GM23338 (cell line): ENCODE measurements around the gene SHISA2. TPM values are rescaled to one million over a fixed set of nuclear protein-coding genes. Genes with fewer than 3 reads are reported as not detected.
"Not testable (repeated sequence)": the region's sequence is repeated elsewhere in the genome, so short reads cannot be mapped to it uniquely, and the experiment has no call there.

Source experiments
- ATAC-seq: fragments of 200-7000 bp; cut with Tn5 transposase; 3 replicates; pipeline ENCODE4 v1.9.1; 2020
- DNase-seq: peaks from one replicate; pipeline ENCODE4 v3.0.0-alpha.2; 2015; ENCODE audit warnings: low spot score
- H2AFZ ChIP-seq: fragments of 200-600 bp; sonication (generic); 2 replicates; pipeline ENCODE4 v1.8.0; 2016; ENCODE audit warnings: antibody characterized with exemption, mild to moderate bottlenecking, moderate library complexity
- H3F3A ChIP-seq: fragments of 200-600 bp; sonication (generic); replicated peaks from 2 replicates; pipeline ENCODE4 v1.8.0; 2017; ENCODE audit warnings: antibody characterized with exemption, mixed run types, low read depth
- H3K27ac ChIP-seq: fragments of 200-600 bp; sonication (generic); 2 replicates; pipeline ENCODE4 v1.6.1; 2016; ENCODE audit warnings: low read depth
- H3K27me3 ChIP-seq: fragments of 200-600 bp; sonication (generic); 2 replicates; pipeline ENCODE4 v1.8.0; 2016; ENCODE audit warnings: mild to moderate bottlenecking, mixed run types, moderate library complexity; ENCODE audit not compliant: insufficient read depth
- H3K36me3 ChIP-seq: fragments of 200-600 bp; sonication (generic); 2 replicates; pipeline ENCODE4 v1.8.0; 2016; ENCODE audit warnings: mild to moderate bottlenecking; ENCODE audit not compliant: insufficient read depth
- H3K4me1 ChIP-seq: fragments of 200-600 bp; sonication (generic); 2 replicates; pipeline ENCODE4 v1.8.0; 2016; ENCODE audit warnings: mild to moderate bottlenecking, moderate library complexity; ENCODE audit not compliant: insufficient read depth
- H3K4me2 ChIP-seq: fragments of 200-600 bp; sonication (generic); 2 replicates; pipeline ENCODE4 v1.7.1; 2017; ENCODE audit warnings: mixed run types
- H3K4me3 ChIP-seq: fragments of 200-600 bp; sonication (generic); 2 replicates; pipeline ENCODE4 v1.6.1; 2016; ENCODE audit warnings: mixed run types
- H3K79me2 ChIP-seq: fragments of 200-600 bp; sonication (generic); replicated peaks from 2 replicates; pipeline ENCODE4 v1.8.0; 2017; ENCODE audit warnings: mild to moderate bottlenecking; ENCODE audit not compliant: insufficient read depth
- H3K9me2 ChIP-seq: fragments of 200-600 bp; sonication (generic); 2 replicates; pipeline ENCODE4 v1.8.0; 2017; ENCODE audit not compliant: insufficient read depth
- H4K20me1 ChIP-seq: fragments of 200-600 bp; sonication (generic); replicated peaks from 2 replicates; pipeline ENCODE4 v1.8.0; 2017; ENCODE audit warnings: mild to moderate bottlenecking; ENCODE audit not compliant: insufficient read depth
- H3K27ac Mint-ChIP-seq: 2 replicates; pipeline ENCODE4 v1.8.0; 2020; ENCODE audit warnings: inconsistent platforms, mild to moderate bottlenecking, moderate library complexity, mixed read lengths
- H3K27me3 Mint-ChIP-seq: 3 replicates; pipeline ENCODE4 v1.8.0; 2022; ENCODE audit warnings: low read depth, mild to moderate bottlenecking, moderate library complexity, mixed read lengths, inconsistent platforms; ENCODE audit not compliant: insufficient read depth, poor library complexity
- H3K36me3 Mint-ChIP-seq: 3 replicates; pipeline ENCODE4 v1.8.0; 2021; ENCODE audit warnings: low read depth, mild to moderate bottlenecking, inconsistent platforms, moderate library complexity, mixed read lengths
- H3K4me1 Mint-ChIP-seq: 3 replicates; pipeline ENCODE4 v1.8.0; 2020; ENCODE audit warnings: mild to moderate bottlenecking, inconsistent platforms, mixed read lengths
- H3K4me3 Mint-ChIP-seq: 3 replicates; pipeline ENCODE4 v1.8.0; 2021; ENCODE audit warnings: moderate library complexity, mild to moderate bottlenecking, inconsistent platforms, mixed read lengths
- H3K9me3 Mint-ChIP-seq: 3 replicates; pipeline ENCODE4 v1.8.0; 2020; ENCODE audit warnings: moderate library complexity, mild to moderate bottlenecking, inconsistent platforms, mixed read lengths
- JUNB ChIP-seq: IDR thresholded peaks from one replicate; pipeline ENCODE4 v1.6.1; 2016; ENCODE audit warnings: antibody characterized with exemption; ENCODE audit not compliant: unreplicated experiment
- REST ChIP-seq: IDR thresholded peaks from one replicate; pipeline ENCODE4 v1.6.1; 2018; ENCODE audit warnings: antibody characterized with exemption; ENCODE audit not compliant: unreplicated experiment
- ZNF331 ChIP-seq: fragments of 250-450 bp; sonication (Bioruptor Pico); IDR thresholded peaks from 2 replicates; pipeline ENCODE4 v1.5.0; 2020; ENCODE audit warnings: low read depth, mild to moderate bottlenecking, moderate library complexity
- polyA plus RNA-seq: library from polyadenylated mRNA; unstranded; fragments of >200 nt; fragmentation: Nextera tagmentation; extraction: Ambion mirVana; gene quantifications from 2 replicates; pipeline ENCODE4 v1.2.1, GENCODE V29; 2016
- total RNA-seq: library from RNA; depleted of rRNA; stranded (reverse); fragments of >200 nt; shearing (Covaris generic); gene quantifications from 2 replicates; pipeline ENCODE4 v1.2.3, GENCODE V29; 2014
- TF ChIP-seq, protein P1 (sequence below), 2 experiments: fragments of 200-600 bp in 1 of 2; sonication (generic) in 1 of 2; conservative IDR thresholded peaks; 2 replicates each; pipeline versions ENCODE4 v1.5.1 to v1.6.1; 2016 to 2017; ENCODE audit warnings: antibody characterized with exemption in 2 of 2, low read depth in 2 of 2, mild to moderate bottlenecking in 2 of 2, moderate library complexity in 1 of 2

The SHISA2 gene
- total and polyA plus RNA-seq, 2 experiments from 2014 or later: 17.9 to 37.4 TPM

- no peak for TF ChIP-seq ZNF331 (CRISPR knock-in tag)
- no peak for TF ChIP-seq REST
Measured at GRCh38 chr13:26095846-26096610, 44.2 kb upstream of the SHISA2 start (continued).

DNA sequence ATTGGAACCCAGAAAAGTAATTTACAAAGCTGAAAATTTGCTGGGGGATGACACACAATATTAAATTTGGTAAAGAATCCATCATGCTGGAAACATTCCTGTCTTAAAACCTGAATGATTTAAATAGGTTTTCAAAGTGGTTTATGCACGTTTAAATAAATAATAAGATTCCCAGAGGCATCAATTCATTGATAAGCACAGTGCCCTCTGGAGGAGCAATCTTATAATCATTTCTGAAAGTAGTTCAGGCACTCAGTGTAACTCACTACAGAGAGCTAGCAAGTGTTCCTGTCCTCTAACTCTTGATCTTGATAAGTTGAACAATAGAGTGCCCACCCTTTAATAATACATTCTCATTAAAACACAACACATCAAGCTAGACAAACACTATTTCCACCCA is 43.5 kb upstream of the SHISA2 start:
- no peaks in the 10 kb centered on the region for H4K20me1 ChIP-seq
- H3K79me2 ChIP-seq: no peaks in the 10 kb centered on the region
- peaks cover 1% of the 10 kb centered on the region for H3K27me3 Mint-ChIP-seq
- H3K9me2 ChIP-seq: no peaks in the 10 kb centered on the region
- H3K36me3 ChIP-seq: no peaks in the 10 kb centered on the region; the same call in 1 of the 2 replicates
- H3K4me1 ChIP-seq: no peaks in the 10 kb centered on the region
- no peak overlapping the region for H3K4me3 ChIP-seq
- no peak overlapping the region for H2AFZ ChIP-seq
- no peaks in the 10 kb centered on the region for H3K27me3 ChIP-seq
- H3F3A ChIP-seq: no peaks in the 10 kb centered on the region
- peaks cover 7% of the 10 kb centered on the region; the same call in 1 of the 3 replicates for H3K4me1 Mint-ChIP-seq
- TF ChIP-seq, protein P1, sequence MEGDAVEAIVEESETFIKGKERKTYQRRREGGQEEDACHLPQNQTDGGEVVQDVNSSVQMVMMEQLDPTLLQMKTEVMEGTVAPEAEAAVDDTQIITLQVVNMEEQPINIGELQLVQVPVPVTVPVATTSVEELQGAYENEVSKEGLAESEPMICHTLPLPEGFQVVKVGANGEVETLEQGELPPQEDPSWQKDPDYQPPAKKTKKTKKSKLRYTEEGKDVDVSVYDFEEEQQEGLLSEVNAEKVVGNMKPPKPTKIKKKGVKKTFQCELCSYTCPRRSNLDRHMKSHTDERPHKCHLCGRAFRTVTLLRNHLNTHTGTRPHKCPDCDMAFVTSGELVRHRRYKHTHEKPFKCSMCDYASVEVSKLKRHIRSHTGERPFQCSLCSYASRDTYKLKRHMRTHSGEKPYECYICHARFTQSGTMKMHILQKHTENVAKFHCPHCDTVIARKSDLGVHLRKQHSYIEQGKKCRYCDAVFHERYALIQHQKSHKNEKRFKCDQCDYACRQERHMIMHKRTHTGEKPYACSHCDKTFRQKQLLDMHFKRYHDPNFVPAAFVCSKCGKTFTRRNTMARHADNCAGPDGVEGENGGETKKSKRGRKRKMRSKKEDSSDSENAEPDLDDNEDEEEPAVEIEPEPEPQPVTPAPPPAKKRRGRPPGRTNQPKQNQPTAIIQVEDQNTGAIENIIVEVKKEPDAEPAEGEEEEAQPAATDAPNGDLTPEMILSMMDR (conservative IDR thresholded peaks at IDR 0.05; ENCODE audit: low read depth in 2 of 2): peak; percentile 28 to 50
- no peak for TF ChIP-seq JUNB
- ATAC-seq (no peak), DNase-seq (no peak)
- peaks cover 4% of the 10 kb centered on the region; the same call in 1 of the 3 replicates for H3K9me3 Mint-ChIP-seq
- H3K4me2 ChIP-seq: no peak overlapping the region
- no peak overlapping the region for H3K4me3 Mint-ChIP-seq
- no peak overlapping the region for H3K27ac ChIP-seq
- H3K36me3 Mint-ChIP-seq: no peaks in the 10 kb centered on the region
- no peak overlapping the region for H3K27ac Mint-ChIP-seq

- not testable (repeated sequence) for H3K27me3 Mint-ChIP-seq, H3K27ac Mint-ChIP-seq, H3K9me3 Mint-ChIP-seq, H3K4me1 ChIP-seq, H3F3A ChIP-seq, H3K27ac ChIP-seq, H4K20me1 ChIP-seq, H2AFZ ChIP-seq, H3K36me3 ChIP-seq, H3K4me2 ChIP-seq, H3K4me3 Mint-ChIP-seq, H3K36me3 Mint-ChIP-seq, ATAC-seq, DNase-seq, H3K4me3 ChIP-seq, H3K9me2 ChIP-seq, H3K4me1 Mint-ChIP-seq, H3K79me2 ChIP-seq, H3K27me3 ChIP-seq
Measured at GRCh38 chr13:26076821-26077220, 25.0 kb upstream of the SHISA2 start.
